Liver (tissue), 9 donors: Measurements from ENCODE around the gene RNF152. TPM values are rescaled to one million over a fixed set of nuclear protein-coding genes. Genes with fewer than 3 reads are reported as not detected.

Experiments used
- DNase-seq: peaks from one replicate; pipeline ENCODE4 v3.0.0-alpha.2; 2017; ENCODE audit warnings: low spot score
- H3K27ac ChIP-seq, 2 donors: one replicate each; pipeline ENCODE4 v1.7.0; 2013; ENCODE audit warnings: inconsistent platforms in 2 of 2, low read length in 2 of 2, control low read depth in 1 of 2, low read depth in 1 of 2, mild to moderate bottlenecking in 1 of 2
- H3K27me3 ChIP-seq, 4 donors: one replicate each; pipeline versions ENCODE4 v1.6.1 to v1.7.0; 2013; ENCODE audit warnings: low read length in 3 of 4, inconsistent platforms in 1 of 4, mild to moderate bottlenecking in 1 of 4, moderate library complexity in 1 of 4; ENCODE audit not compliant: control insufficient read depth in 4 of 4, insufficient read depth in 4 of 4
- H3K36me3 ChIP-seq, 4 donors: one replicate each; pipeline versions ENCODE4 v1.6.1 to v1.7.0; 2013; ENCODE audit warnings: low read length in 3 of 4, mild to moderate bottlenecking in 3 of 4, low read depth in 1 of 4, moderate library complexity in 1 of 4; ENCODE audit not compliant: control insufficient read depth in 4 of 4, insufficient read depth in 3 of 4
- H3K4me1 ChIP-seq, 4 donors: one replicate each; pipeline versions ENCODE4 v1.6.1 to v1.7.0; 2013; ENCODE audit warnings: low read length in 3 of 4, mild to moderate bottlenecking in 3 of 4, moderate library complexity in 1 of 4; ENCODE audit not compliant: control insufficient read depth in 4 of 4, insufficient read depth in 4 of 4
- H3K4me3 ChIP-seq, 3 donors: one replicate each; pipeline versions ENCODE4 v1.6.1 to v1.7.0; 2013; ENCODE audit warnings: low read length in 3 of 3, control low read depth in 1 of 3, low read depth in 1 of 3, mild to moderate bottlenecking in 1 of 3
- H3K9ac ChIP-seq, 2 donors: one replicate each; pipeline ENCODE4 v1.7.0; 2013; ENCODE audit warnings: low read length in 2 of 2, mild to moderate bottlenecking in 2 of 2, moderate library complexity in 2 of 2, control low read depth in 1 of 2, low read depth in 1 of 2
- H3K9me3 ChIP-seq, 4 donors: one replicate each; pipeline versions ENCODE4 v1.6.1 to v1.7.0; 2013; ENCODE audit warnings: low read length in 3 of 4; ENCODE audit not compliant: control insufficient read depth in 4 of 4
- CTCF ChIP-seq: fragments of 150-350 bp; IDR thresholded peaks from 2 replicates; pipeline ENCODE4 v1.5.1; 2017; ENCODE audit warnings: improper control_type of control experiment, low read depth, low read length; ENCODE audit not compliant: missing input control
- EGR1 ChIP-seq, 2 donors: IDR thresholded peaks; 2 replicates each; pipeline ENCODE4 v1.6.1; 2016 to 2018; ENCODE audit warnings: antibody characterized with exemption in 2 of 2, low read depth in 2 of 2
- FOXA1 ChIP-seq: IDR thresholded peaks from 2 replicates; pipeline ENCODE4 v1.6.1; 2016; ENCODE audit warnings: antibody characterized with exemption
- FOXA2 ChIP-seq: IDR thresholded peaks from 2 replicates; pipeline ENCODE4 v1.6.1; 2016; ENCODE audit warnings: antibody characterized with exemption
- GABPA ChIP-seq, 2 donors: IDR thresholded peaks in 1 of 2; conservative IDR thresholded peaks in 1 of 2; 2 replicates each; pipeline ENCODE4 v1.6.1; 2016; ENCODE audit warnings: antibody characterized with exemption in 2 of 2, mild to moderate bottlenecking in 1 of 2, moderate library complexity in 1 of 2
- HNF4A ChIP-seq, 2 donors: conservative IDR thresholded peaks; 2 replicates each; pipeline ENCODE4 v1.6.1; 2016; ENCODE audit warnings: antibody characterized with exemption in 2 of 2, mild to moderate bottlenecking in 2 of 2
- HNF4G ChIP-seq: IDR thresholded peaks from 2 replicates; pipeline ENCODE4 v1.6.1; 2016; ENCODE audit warnings: antibody characterized with exemption
- JUND ChIP-seq, 2 donors: IDR thresholded peaks; 2 replicates each; pipeline ENCODE4 v1.6.1; 2016; ENCODE audit warnings: antibody characterized with exemption in 2 of 2
- NR2F2 ChIP-seq: IDR thresholded peaks from 2 replicates; pipeline ENCODE4 v1.6.1; 2016; ENCODE audit warnings: antibody characterized with exemption
- REST ChIP-seq: IDR thresholded peaks from 2 replicates; pipeline ENCODE4 v1.6.1; 2016; ENCODE audit warnings: antibody characterized with exemption, mild to moderate bottlenecking
- YY1 ChIP-seq: IDR thresholded peaks from 2 replicates; pipeline ENCODE4 v1.6.1; 2016; ENCODE audit warnings: antibody characterized with exemption, mild to moderate bottlenecking
- WGBS: extraction: QIAGEN DNeasy Blood & Tissue Kit; methylation state at CpG from one replicate; pipeline ENCODE4 v1.1.7; 2013; 5-methylcytosine and 5-hydroxymethylcytosine counted together
- polyA plus RNA-seq, 2 donors: library from polyadenylated mRNA; stranded (reverse) in 1 of 2; unstranded in 1 of 2; fragments of 200-250 nt in 1 of 2; fragments of >200 nt in 1 of 2; fragmentation: Nextera tagmentation in 1 of 2; extraction: Ambion mirVana in 1 of 2; gene quantifications; one replicate each; pipeline versions ENCODE4 v1.2.1 to v1.2.3, GENCODE V29; 2013 to 2015
- total RNA-seq, 2 donors: library from RNA; depleted of rRNA; stranded (reverse); fragments of >200 nt; gene quantifications; one replicate each; pipeline ENCODE4 v1.2.3, GENCODE V29; 2014
- donor health status: healthy.
- donor health status: healthy.
- donor health status: healthy.
- donor health status: healthy.
- donor health status: healthy.

The RNF152 gene
- total and polyA plus RNA-seq, 4 donors, result 6.8 to 115 (median 10.6) TPM

GRCh38 chr18:61921621-61922235 lies 28.9 kb upstream of the RNF152 start:
- no peaks in the 10 kb centered on the region for H3K9me3 ChIP-seq
- H3K9ac ChIP-seq, result no peak overlapping the region
- no peak for TF ChIP-seq EGR1 (IDR thresholded peaks at IDR 0.05; ENCODE audit: low read depth in 2 of 2)
- no peak for TF ChIP-seq GABPA (IDR thresholded peaks at IDR 0.05 in 1 of 2, conservative IDR thresholded peaks at IDR 0.05 in 1 of 2)
- no peaks in the 10 kb centered on the region for H3K27me3 ChIP-seq
- DNase-seq, result no peak
- 74% methylated on average over 17 of the region's 17 CpGs for WGBS
- no peak overlapping the region for H3K27ac ChIP-seq
- no peaks in the 10 kb centered on the region for H3K4me1 ChIP-seq
- H3K36me3 ChIP-seq, result no peaks in the 10 kb centered on the region
- no peak overlapping the region for H3K4me3 ChIP-seq

GRCh38 chr18:61917818-61918217 lies 25.0 kb upstream of the RNF152 start:
- Histone ChIP-seq H3K9ac (no peak overlapping the region), H3K4me1 (no peaks in the 10 kb centered on the region), H3K9me3 (no peaks in the 10 kb centered on the region), H3K36me3 (no peaks in the 10 kb centered on the region), H3K27ac (no peak overlapping the region), H3K27me3 (no peaks in the 10 kb centered on the region), H3K4me3 (no peak overlapping the region)
- TF ChIP-seq NR2F2, result no peak
- no peak for TF ChIP-seq JUND (IDR thresholded peaks at IDR 0.05)
- TF ChIP-seq GABPA (IDR thresholded peaks at IDR 0.05 in 1 of 2, conservative IDR thresholded peaks at IDR 0.05 in 1 of 2), result no peak
- TF ChIP-seq YY1, result no peak
- TF ChIP-seq FOXA2, result no peak
- DNase-seq, result no peak
- 86% methylated on average over 2 of the region's 2 CpGs for WGBS

- Histone ChIP-seq H3K27me3 (no peaks in the 10 kb centered on the region), H3K4me1 (no peaks in the 10 kb centered on the region), H3K9ac (no peak overlapping the region), H3K36me3 (no peaks in the 10 kb centered on the region), H3K4me3 (no peak overlapping the region), H3K27ac (no peak overlapping the region), H3K9me3 (no peaks in the 10 kb centered on the region)
- DNase-seq, result no peak
- 91% methylated on average over 3 of the region's 3 CpGs for WGBS
- TF ChIP-seq HNF4A (conservative IDR thresholded peaks at IDR 0.05) (no peak), CTCF (no peak), FOXA1 (no peak)
Observed at GRCh38 chr18:61912476-61912875, 19.7 kb upstream of the RNF152 start.

- TF ChIP-seq CTCF (no peak), REST (no peak), HNF4G (no peak)
- DNase-seq, result no peak
- H3K9me3 ChIP-seq, result no peaks in the 10 kb centered on the region
- H3K4me3 ChIP-seq, result no peak overlapping the region
- no peak overlapping the region for H3K9ac ChIP-seq
- no peaks in the 10 kb centered on the region for H3K27me3 ChIP-seq
- no peaks in the 10 kb centered on the region for H3K36me3 ChIP-seq
- H3K27ac ChIP-seq, result no peak overlapping the region
- H3K4me1 ChIP-seq, result no peaks in the 10 kb centered on the region
Observed at GRCh38 chr18:61910101-61910500, 17.3 kb upstream of the RNF152 start.
